Neural cell (in vitro differentiated cells): Measurements from ENCODE around the gene IPO8.

Experiments used
- CTCF ChIP-seq: fragments of 450-650 bp; IDR thresholded peaks from 2 replicates; pipeline ENCODE4 v1.5.1; 2014; ENCODE audit warnings: antibody characterized with exemption, mild to moderate bottlenecking, moderate library complexity; ENCODE audit not compliant: poor library complexity, severe bottlenecking
- EP300 ChIP-seq: fragments of 450-650 bp; conservative IDR thresholded peaks from 2 replicates; pipeline ENCODE4 v1.6.1; 2014; ENCODE audit warnings: antibody characterized with exemption, mild to moderate bottlenecking, moderate library complexity; ENCODE audit not compliant: poor library complexity, severe bottlenecking
- EZH2 ChIP-seq: fragments of 200-600, 300-800 bp; shearing (Covaris generic), sonication (generic); IDR thresholded peaks from 2 replicates; pipeline ENCODE4 v1.6.1; 2014; ENCODE audit warnings: antibody characterized with exemption, low read length, borderline replicate concordance, mild to moderate bottlenecking; ENCODE audit not compliant: insufficient read depth, poor library complexity, severe bottlenecking
- REST ChIP-seq: IDR thresholded peaks from 2 replicates; pipeline ENCODE4 v1.6.1; 2012; ENCODE audit warnings: borderline replicate concordance

- TF ChIP-seq EP300 = no peak
- TF ChIP-seq CTCF = no peak
- TF ChIP-seq EZH2 = no peak
- TF ChIP-seq REST = no peak
Measured at GRCh38 chr12:30691122-30691879, 4.4 kb downstream of the IPO8 start.
